Breast epithelium (tissue), 3 donors: ENCODE measurements around the gene MORF4L1.

Experiments
- CTCF ChIP-seq, 3 donors: fragments of 450-650 bp; IDR thresholded peaks; one replicate each; pipeline ENCODE4 v1.5.1; 2016 to 2017; ENCODE audit warnings: antibody characterized with exemption in 3 of 3, mild to moderate bottlenecking in 3 of 3, moderate library complexity in 3 of 3
- POLR2A ChIP-seq: fragments of 450-650 bp; IDR thresholded peaks from one replicate; pipeline ENCODE4 v1.6.1; 2016; ENCODE audit warnings: antibody characterized with exemption, mild to moderate bottlenecking, moderate library complexity
- POLR2AphosphoS5 ChIP-seq, 3 donors: sonication (generic); formaldehyde crosslinking; IDR thresholded peaks; one replicate each; pipeline ENCODE4 v1.6.1; 2017; ENCODE audit warnings: antibody characterized with exemption in 3 of 3

GRCh38 chr15:78933823-78934654, 61.3 kb downstream of the MORF4L1 start:
- no peak for TF ChIP-seq POLR2A
- TF ChIP-seq CTCF (IDR thresholded peaks at IDR 0.05), result no peak
- TF ChIP-seq POLR2AphosphoS5 (IDR thresholded peaks at IDR 0.05), result no peak
